RWPE2 (cell line): ENCODE measurements around the gene MAP4K4.

Experiments used
- ATAC-seq: fragments of 200-7000 bp; cut with Tn5 transposase; 3 replicates; pipeline ENCODE4 v1.9.1; 2021; ENCODE audit warnings: low read depth
- DNase-seq: peaks from one replicate; pipeline ENCODE4 v3.0.0-alpha.2; 2020; ENCODE audit warnings: low spot score
- H3K27ac ChIP-seq: fragments of 450-650 bp; 2 replicates; pipeline ENCODE4 v1.5.1; 2017; ENCODE audit warnings: mild to moderate bottlenecking; ENCODE audit not compliant: poor library complexity, severe bottlenecking
- H3K27me3 ChIP-seq: fragments of 250-450 bp; sonication (Bioruptor Pico); 2 replicates; pipeline ENCODE4 v1.5.1; 2021; ENCODE audit warnings: mild to moderate bottlenecking, moderate library complexity; ENCODE audit not compliant: insufficient read depth, poor library complexity, severe bottlenecking
- H3K36me3 ChIP-seq: fragments of 250-450 bp; sonication (Bioruptor Pico); 2 replicates; pipeline ENCODE4 v1.5.1; 2020; ENCODE audit warnings: low read depth, mild to moderate bottlenecking, moderate library complexity
- H3K4me1 ChIP-seq: fragments of 250-450 bp; sonication (Bioruptor Pico); 2 replicates; pipeline ENCODE4 v1.5.1; 2021; ENCODE audit warnings: mild to moderate bottlenecking, moderate library complexity; ENCODE audit not compliant: insufficient read depth, poor library complexity, severe bottlenecking
- H3K4me3 ChIP-seq: fragments of 250-450 bp; sonication (Bioruptor Pico); 2 replicates; pipeline ENCODE4 v1.5.1; 2021; ENCODE audit warnings: mild to moderate bottlenecking, moderate library complexity; ENCODE audit not compliant: severe bottlenecking
- H3K9me3 ChIP-seq: fragments of 250-450 bp; sonication (Bioruptor Pico); 2 replicates; pipeline ENCODE4 v1.5.1; 2021; ENCODE audit warnings: mild to moderate bottlenecking, moderate library complexity; ENCODE audit not compliant: severe bottlenecking
- CTCF ChIP-seq: fragments of 450-650 bp; IDR thresholded peaks from one replicate; pipeline ENCODE4 v1.5.1; 2017; ENCODE audit warnings: mild to moderate bottlenecking, moderate library complexity; ENCODE audit not compliant: poor library complexity, severe bottlenecking

Gene MAP4K4

GRCh38 chr2:101690547-101691152, 6.9 kb upstream of the MAP4K4 start:
- ATAC-seq (no peak), DNase-seq (no peak)
- no peaks in the 10 kb centered on the region for H3K36me3 ChIP-seq
- H3K4me1 ChIP-seq = no peaks in the 10 kb centered on the region
- peaks cover 2% of the 10 kb centered on the region for H3K9me3 ChIP-seq
- H3K4me3 ChIP-seq = no peak overlapping the region
- H3K27ac ChIP-seq = no peak overlapping the region
- no peaks in the 10 kb centered on the region for H3K27me3 ChIP-seq
- no peak for TF ChIP-seq CTCF

- Histone ChIP-seq H3K4me3 (no peak overlapping the region), H3K27me3 (no peaks in the 10 kb centered on the region), H3K4me1 (no peaks in the 10 kb centered on the region), H3K27ac (no peak overlapping the region), H3K9me3 (peaks cover 2% of the 10 kb centered on the region), H3K36me3 (no peaks in the 10 kb centered on the region)
- no peak for TF ChIP-seq CTCF
- ATAC-seq (no peak), DNase-seq (no peak)
Measured at GRCh38 chr2:101692041-101692440, 5.5 kb upstream of the MAP4K4 start.

- H3K27me3 ChIP-seq = no peaks in the 10 kb centered on the region
- no peaks in the 10 kb centered on the region for H3K4me1 ChIP-seq
- no peak overlapping the region for H3K4me3 ChIP-seq
- no peak overlapping the region for H3K27ac ChIP-seq
- DNase-seq (no peak), ATAC-seq (no peak)
- no peak for TF ChIP-seq CTCF
- H3K9me3 ChIP-seq = peaks cover 2% of the 10 kb centered on the region
- no peaks in the 10 kb centered on the region for H3K36me3 ChIP-seq
Measured at GRCh38 chr2:101692766-101693165, 4.7 kb upstream of the MAP4K4 start.

- TF ChIP-seq CTCF = no peak
- no peak overlapping the region for H3K27ac ChIP-seq
- no peaks in the 10 kb centered on the region for H3K4me1 ChIP-seq
- H3K36me3 ChIP-seq = peaks cover 9% of the 10 kb centered on the region
- ATAC-seq = no peak
- H3K27me3 ChIP-seq = no peaks in the 10 kb centered on the region
- H3K9me3 ChIP-seq = peaks cover 2% of the 10 kb centered on the region
- DNase-seq = no peak
- H3K4me3 ChIP-seq = no peak overlapping the region
Measured at GRCh38 chr2:101693991-101694588, 3.4 kb upstream of the MAP4K4 start.

GRCh38 chr2:101696272-101697123, 1.0 kb upstream of the MAP4K4 start:
- no peak for TF ChIP-seq CTCF
- H3K4me1 ChIP-seq = peaks cover 11% of the 10 kb centered on the region
- peak overlapping the region; percentile 77 for H3K27ac ChIP-seq
- peak overlapping the region; percentile 95 for H3K4me3 ChIP-seq
- H3K27me3 ChIP-seq = no peaks in the 10 kb centered on the region
- DNase-seq (no peak), ATAC-seq (peak; percentile 5; the same call in 1 of the 3 replicates)
- H3K36me3 ChIP-seq = peaks cover 31% of the 10 kb centered on the region
- no peaks in the 10 kb centered on the region for H3K9me3 ChIP-seq
